HL-60 (cell line): ENCODE results near the gene LRMDA.

ENCODE experiments used
- CTCF ChIP-seq: IDR thresholded peaks from one replicate; pipeline ENCODE4 v1.5.1; 2011; ENCODE audit warnings: low read length, control low read depth, inconsistent platforms; ENCODE audit not compliant: insufficient read depth
- GABPA ChIP-seq: IDR thresholded peaks from 2 replicates; pipeline ENCODE4 v1.6.1; 2012; ENCODE audit warnings: low read depth
- POLR2AphosphoS5 ChIP-seq: IDR thresholded peaks from 2 replicates; pipeline ENCODE4 v1.6.1; 2012; ENCODE audit warnings: low read depth
- REST ChIP-seq: IDR thresholded peaks from 2 replicates; pipeline ENCODE4 v1.6.1; 2012; ENCODE audit warnings: low read depth; ENCODE audit not compliant: insufficient replicate concordance

GRCh38 chr10:76086761-76087639 lies 655.6 kb downstream of the LRMDA start:
- TF ChIP-seq CTCF, result peak; percentile 64
- no peak for TF ChIP-seq REST
- no peak for TF ChIP-seq GABPA
- no peak for TF ChIP-seq POLR2AphosphoS5
